ENCODE measurements around the gene PLD5. TPM values are rescaled to one million over a fixed set of nuclear protein-coding genes. Genes with fewer than 3 reads are reported as not detected.

The PLD5 gene
- total RNA-seq, 1 experiment from 2014 or later: not detected

DNA sequence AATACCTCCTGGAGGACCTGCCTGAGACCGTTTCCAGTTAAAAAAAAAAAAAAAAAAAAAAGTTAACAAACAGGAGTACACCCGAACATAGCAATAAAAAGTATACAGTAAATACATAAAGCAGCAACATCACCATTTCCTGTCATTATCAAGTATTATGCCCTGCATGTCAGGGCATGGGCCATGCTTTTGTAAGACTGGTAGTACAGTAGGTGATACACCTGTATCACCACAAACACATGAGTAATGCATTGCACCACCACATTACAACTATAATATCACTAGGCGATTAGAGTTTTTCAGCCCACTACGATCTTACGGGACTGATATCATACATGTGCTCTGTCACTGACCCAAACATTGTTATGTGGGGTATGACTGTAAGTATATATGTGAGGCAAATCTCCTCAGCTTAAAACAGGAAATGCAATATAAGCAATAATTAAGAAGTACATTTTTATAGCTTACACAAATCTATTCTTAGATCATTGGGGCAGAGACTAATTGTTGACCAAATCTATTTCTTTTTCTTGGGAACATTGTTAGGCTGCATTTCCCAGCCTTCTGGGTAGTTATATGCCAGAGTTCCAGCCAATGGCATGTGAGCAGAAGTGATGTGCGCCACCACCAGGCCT lies 98.1 kb downstream of the PLD5 start:
- no peaks in the 10 kb centered on the region for H3K4me1 ChIP-seq (ENCODE audit: control insufficient read depth, insufficient read depth, low read length)
- no peaks in the 10 kb centered on the region for H3K36me3 ChIP-seq (ENCODE audit: control insufficient read depth, insufficient read depth, low read length)
- CTCF ChIA-PET: no interaction called here
- no peak for ATAC-seq
- H3K4me3 ChIP-seq (ENCODE audit: low read depth in 2 of 2, low read length in 2 of 2): no peak overlapping the region
- intact Hi-C loops (cut with micrococcal nuclease; ENCODE audit: unreplicated experiment): no loop called here
- DNase-seq (ENCODE audit: low read depth, low spot score): no peak
- in situ Hi-C loops (cut with HindIII; ENCODE audit: low pct_unique_long_range_greater_than_20kb, low sequenced_read_pairs): no loop called here
- no peaks in the 10 kb centered on the region for H3K27me3 ChIP-seq (ENCODE audit: control insufficient read depth, insufficient read depth, low read length)
- POLR2A ChIA-PET: interaction anchor here (0.7 kb wide), 1 partner anchor 336 kb away, joined by 10 read pairs; no protein-coding TSS in a partner anchor
- no peaks in the 10 kb centered on the region for H3K9me3 ChIP-seq (ENCODE audit: control insufficient read depth, insufficient read depth, low read depth, low read length)
- no TSS peak for BruUV-seq (replicated peaks)
- no peak for TF ChIP-seq POLR2AphosphoS5 (IDR thresholded peaks at IDR 0.05; ENCODE audit: low read depth, low read length)
- TF ChIP-seq, protein P1, sequence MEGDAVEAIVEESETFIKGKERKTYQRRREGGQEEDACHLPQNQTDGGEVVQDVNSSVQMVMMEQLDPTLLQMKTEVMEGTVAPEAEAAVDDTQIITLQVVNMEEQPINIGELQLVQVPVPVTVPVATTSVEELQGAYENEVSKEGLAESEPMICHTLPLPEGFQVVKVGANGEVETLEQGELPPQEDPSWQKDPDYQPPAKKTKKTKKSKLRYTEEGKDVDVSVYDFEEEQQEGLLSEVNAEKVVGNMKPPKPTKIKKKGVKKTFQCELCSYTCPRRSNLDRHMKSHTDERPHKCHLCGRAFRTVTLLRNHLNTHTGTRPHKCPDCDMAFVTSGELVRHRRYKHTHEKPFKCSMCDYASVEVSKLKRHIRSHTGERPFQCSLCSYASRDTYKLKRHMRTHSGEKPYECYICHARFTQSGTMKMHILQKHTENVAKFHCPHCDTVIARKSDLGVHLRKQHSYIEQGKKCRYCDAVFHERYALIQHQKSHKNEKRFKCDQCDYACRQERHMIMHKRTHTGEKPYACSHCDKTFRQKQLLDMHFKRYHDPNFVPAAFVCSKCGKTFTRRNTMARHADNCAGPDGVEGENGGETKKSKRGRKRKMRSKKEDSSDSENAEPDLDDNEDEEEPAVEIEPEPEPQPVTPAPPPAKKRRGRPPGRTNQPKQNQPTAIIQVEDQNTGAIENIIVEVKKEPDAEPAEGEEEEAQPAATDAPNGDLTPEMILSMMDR (IDR thresholded peaks at IDR 0.05): peak; percentile 29; the same call in 1 of the 2 replicates
- no peak overlapping the region for H3K27ac ChIP-seq (ENCODE audit: low read length)

DNA sequence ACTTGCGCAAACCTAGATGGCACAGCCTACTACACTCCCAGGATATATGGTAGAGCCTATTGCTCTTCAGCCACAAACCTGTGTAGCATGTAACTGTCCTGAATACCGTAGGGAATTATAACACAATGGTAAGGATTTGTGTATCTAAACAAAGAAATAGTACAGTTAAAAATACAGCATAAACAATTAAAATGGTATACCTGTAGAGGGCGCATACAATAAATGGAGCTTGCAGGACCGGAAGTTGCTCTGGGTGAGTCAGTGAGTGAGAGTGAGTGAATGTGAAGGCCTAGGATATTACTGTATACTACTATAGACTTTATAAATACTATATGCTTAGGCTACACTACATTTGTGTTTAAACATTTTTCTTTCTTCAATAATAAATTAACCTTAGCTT lies 99.3 kb downstream of the PLD5 start:
- no peaks in the 10 kb centered on the region for H3K27me3 ChIP-seq (ENCODE audit: control insufficient read depth, insufficient read depth, low read length)
- H3K27ac ChIP-seq (ENCODE audit: low read length): no peak overlapping the region
- in situ Hi-C loops (cut with HindIII; ENCODE audit: low pct_unique_long_range_greater_than_20kb, low sequenced_read_pairs) (no loop called here), intact Hi-C loops (cut with micrococcal nuclease; ENCODE audit: unreplicated experiment) (no loop called here)
- no TSS peak for BruUV-seq (replicated peaks)
- no peak for TF ChIP-seq TCF7L2 (IDR thresholded peaks at IDR 0.05; ENCODE audit: low read depth, low read length)
- TF ChIP-seq, protein P1 (IDR thresholded peaks at IDR 0.05): peak; percentile 41; the same call in 1 of the 2 replicates
- TF ChIP-seq POLR2AphosphoS5 (IDR thresholded peaks at IDR 0.05; ENCODE audit: low read depth, low read length): no peak
- ChIA-PET CTCF (no interaction called here), POLR2A (no interaction called here)
- H3K36me3 ChIP-seq (ENCODE audit: control insufficient read depth, insufficient read depth, low read length): no peaks in the 10 kb centered on the region
- no peaks in the 10 kb centered on the region for H3K9me3 ChIP-seq (ENCODE audit: control insufficient read depth, insufficient read depth, low read depth, low read length)
- no peak overlapping the region for H3K4me3 ChIP-seq (ENCODE audit: low read depth in 2 of 2, low read length in 2 of 2)
- no peak for DNase-seq (ENCODE audit: low read depth, low spot score)
- peak; percentile 38; the same call in 1 of the 2 replicates for ATAC-seq
- no peaks in the 10 kb centered on the region for H3K4me1 ChIP-seq (ENCODE audit: control insufficient read depth, insufficient read depth, low read length)

DNA sequence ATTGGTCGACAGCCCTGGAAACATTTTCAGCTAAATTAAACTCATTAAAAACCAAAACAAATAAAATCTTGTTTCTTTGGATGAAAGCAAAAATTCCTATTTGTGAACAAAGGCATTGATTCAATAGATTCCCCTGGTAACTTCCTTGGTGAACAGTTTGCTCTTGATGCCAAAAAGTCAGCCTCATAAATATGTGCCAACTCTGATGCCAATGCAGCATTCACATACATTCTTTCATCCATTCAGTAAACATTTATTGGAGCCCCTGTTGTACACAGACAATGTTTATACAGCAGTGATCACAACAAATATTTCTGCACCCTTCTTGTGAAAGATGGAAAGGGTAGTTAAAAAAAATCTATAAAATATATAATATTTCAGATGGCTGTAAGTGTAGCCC lies 107.8 kb downstream of the PLD5 start:
- no peaks in the 10 kb centered on the region for H3K36me3 ChIP-seq (ENCODE audit: control insufficient read depth, insufficient read depth, low read length)
- in situ Hi-C loops (cut with HindIII; ENCODE audit: low pct_unique_long_range_greater_than_20kb, low sequenced_read_pairs): no loop called here
- H3K4me1 ChIP-seq (ENCODE audit: control insufficient read depth, insufficient read depth, low read length): no peaks in the 10 kb centered on the region
- no peaks in the 10 kb centered on the region for H3K27me3 ChIP-seq (ENCODE audit: control insufficient read depth, insufficient read depth, low read length)
- H3K27ac ChIP-seq (ENCODE audit: low read length): no peak overlapping the region
- TF ChIP-seq, protein P2, sequence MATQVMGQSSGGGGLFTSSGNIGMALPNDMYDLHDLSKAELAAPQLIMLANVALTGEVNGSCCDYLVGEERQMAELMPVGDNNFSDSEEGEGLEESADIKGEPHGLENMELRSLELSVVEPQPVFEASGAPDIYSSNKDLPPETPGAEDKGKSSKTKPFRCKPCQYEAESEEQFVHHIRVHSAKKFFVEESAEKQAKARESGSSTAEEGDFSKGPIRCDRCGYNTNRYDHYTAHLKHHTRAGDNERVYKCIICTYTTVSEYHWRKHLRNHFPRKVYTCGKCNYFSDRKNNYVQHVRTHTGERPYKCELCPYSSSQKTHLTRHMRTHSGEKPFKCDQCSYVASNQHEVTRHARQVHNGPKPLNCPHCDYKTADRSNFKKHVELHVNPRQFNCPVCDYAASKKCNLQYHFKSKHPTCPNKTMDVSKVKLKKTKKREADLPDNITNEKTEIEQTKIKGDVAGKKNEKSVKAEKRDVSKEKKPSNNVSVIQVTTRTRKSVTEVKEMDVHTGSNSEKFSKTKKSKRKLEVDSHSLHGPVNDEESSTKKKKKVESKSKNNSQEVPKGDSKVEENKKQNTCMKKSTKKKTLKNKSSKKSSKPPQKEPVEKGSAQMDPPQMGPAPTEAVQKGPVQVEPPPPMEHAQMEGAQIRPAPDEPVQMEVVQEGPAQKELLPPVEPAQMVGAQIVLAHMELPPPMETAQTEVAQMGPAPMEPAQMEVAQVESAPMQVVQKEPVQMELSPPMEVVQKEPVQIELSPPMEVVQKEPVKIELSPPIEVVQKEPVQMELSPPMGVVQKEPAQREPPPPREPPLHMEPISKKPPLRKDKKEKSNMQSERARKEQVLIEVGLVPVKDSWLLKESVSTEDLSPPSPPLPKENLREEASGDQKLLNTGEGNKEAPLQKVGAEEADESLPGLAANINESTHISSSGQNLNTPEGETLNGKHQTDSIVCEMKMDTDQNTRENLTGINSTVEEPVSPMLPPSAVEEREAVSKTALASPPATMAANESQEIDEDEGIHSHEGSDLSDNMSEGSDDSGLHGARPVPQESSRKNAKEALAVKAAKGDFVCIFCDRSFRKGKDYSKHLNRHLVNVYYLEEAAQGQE (IDR thresholded peaks at IDR 0.05; ENCODE audit: insufficient read depth in 1 of 2, low read depth in 2 of 2, low read length in 1 of 2): no peak
- TF ChIP-seq TCF7L2 (IDR thresholded peaks at IDR 0.05; ENCODE audit: low read depth, low read length): no peak
- no peak for TF ChIP-seq POLR2AphosphoS5 (IDR thresholded peaks at IDR 0.05; ENCODE audit: low read depth, low read length)
- ChIA-PET CTCF (no interaction called here), POLR2A (no interaction called here)
- no peak overlapping the region for H3K4me3 ChIP-seq (ENCODE audit: low read depth in 2 of 2, low read length in 2 of 2)
- H3K9me3 ChIP-seq (ENCODE audit: control insufficient read depth, insufficient read depth, low read depth, low read length): no peaks in the 10 kb centered on the region
- intact Hi-C loops (cut with micrococcal nuclease; ENCODE audit: unreplicated experiment): no loop called here
- ATAC-seq (no peak), DNase-seq (ENCODE audit: low read depth, low spot score) (no peak)
- BruUV-seq (replicated peaks): no TSS peak

All from Panc1 (cell line).